GM12878 (cell line): Measurements from ENCODE around the gene NMNAT3. TPM values are rescaled to one million over a fixed set of nuclear protein-coding genes. Genes with fewer than 3 reads are reported as not detected.

Experiments used
- ATAC-seq: fragments of 200-7000 bp; cut with Tn5 transposase; 3 replicates; pipeline ENCODE4 v1.9.1; 2020; ENCODE audit warnings: mild to moderate bottlenecking, moderate library complexity
- BruUV-seq: library from RNA; stranded (reverse); fragments of 400-500 nt; replicated peaks from 2 replicates; lab custom pipeline; 2021; lab: Mats Ljungman, UMichigan
- CTCF ChIA-PET: fragments of 300-600 bp; sonication (Branson Sonifier 250); formaldehyde crosslinking; extraction: SDS; loops from one replicate; lab custom pipeline; 2021; ENCODE audit warnings: inconsistent platforms; lab: Yijun Ruan, JAX
- POLR2A ChIA-PET: fragments of 350-600 bp; formaldehyde crosslinking; extraction: SDS; loops from one replicate; lab custom pipeline; 2021; ENCODE audit warnings: inconsistent platforms; lab: Charles Lee
- RAD21 ChIA-PET: fragments of 300-600 bp; sonication (Branson Sonifier 250); formaldehyde crosslinking; loops from one replicate; lab custom pipeline; 2023; ENCODE audit warnings: antibody characterized with exemption; ENCODE audit not compliant: unreplicated experiment; lab: Charles Lee
- SMC1A ChIA-PET: fragments of 300-600 bp; sonication (Branson Sonifier 250); formaldehyde crosslinking; loops from one replicate; lab custom pipeline; 2023; ENCODE audit not compliant: unreplicated experiment, uncharacterized antibody; lab: Charles Lee
- DNase-seq: peaks from one replicate; pipeline ENCODE4 v3.0.0-alpha.2; 2011; ENCODE audit warnings: low read depth, low spot score
- FAIRE-seq: peaks from 3 replicates; lab custom pipeline; 2011; peaks lifted over from hg19 to GRCh38; lab: Jason Lieb, UNC
- H2AFZ ChIP-seq: 2 replicates; pipeline ENCODE4 v1.6.0; 2011; ENCODE audit warnings: low read depth, low read length, control low read depth; ENCODE audit not compliant: control insufficient read depth
- H3K27ac ChIP-seq: 2 replicates; pipeline ENCODE4 v1.5.1; 2011; ENCODE audit warnings: control low read depth; ENCODE audit not compliant: control insufficient read depth, insufficient read depth
- H3K27me3 ChIP-seq, 2 experiments: replicated peaks in 1 of 2; 2 replicates each; pipeline versions ENCODE4 v1.6.0 to v1.6.1; 2011; ENCODE audit warnings: low read length in 1 of 2; ENCODE audit not compliant: control insufficient read depth in 2 of 2, insufficient read depth in 2 of 2
- H3K36me3 ChIP-seq, 2 experiments: 2 replicates each; pipeline ENCODE4 v1.5.1; 2011; ENCODE audit warnings: low read length in 1 of 2; ENCODE audit not compliant: control insufficient read depth in 2 of 2, insufficient read depth in 2 of 2
- H3K4me1 ChIP-seq: 2 replicates; pipeline ENCODE4 v1.6.1; 2011; ENCODE audit warnings: mild to moderate bottlenecking, low read length, moderate library complexity, mixed read lengths; ENCODE audit not compliant: control insufficient read depth, insufficient read depth
- H3K4me2 ChIP-seq: 2 replicates; pipeline ENCODE4 v1.6.0; 2011; ENCODE audit warnings: control low read depth; ENCODE audit not compliant: control insufficient read depth, insufficient read depth
- H3K4me3 ChIP-seq: fragments of 200-600 bp; sonication (generic); 2 replicates; pipeline ENCODE4 v1.5.1; 2016
- H3K79me2 ChIP-seq: 2 replicates; pipeline ENCODE4 v1.6.0; 2011; ENCODE audit warnings: low read length; ENCODE audit not compliant: control insufficient read depth, insufficient read depth
- H3K9ac ChIP-seq: 2 replicates; pipeline ENCODE4 v1.8.0; 2011; ENCODE audit warnings: low read length, control low read depth, mixed read lengths; ENCODE audit not compliant: control insufficient read depth, insufficient read depth
- H3K9me3 ChIP-seq: replicated peaks from 3 replicates; pipeline ENCODE4 v1.5.1; 2011; ENCODE audit warnings: mild to moderate bottlenecking, low read length; ENCODE audit not compliant: control insufficient read depth, insufficient read depth
- H4K20me1 ChIP-seq: 2 replicates; pipeline ENCODE4 v1.6.0; 2011; ENCODE audit not compliant: control insufficient read depth, insufficient read depth
- ATF7 ChIP-seq: fragments of 450-650 bp; IDR thresholded peaks from 2 replicates; pipeline ENCODE4 v1.6.1; 2016; ENCODE audit warnings: low read depth, mild to moderate bottlenecking
- CREM ChIP-seq: IDR thresholded peaks from 2 replicates; pipeline ENCODE4 v1.6.1; 2014; ENCODE audit warnings: antibody characterized with exemption, low read depth
- EGR1 ChIP-seq, 2 experiments: IDR thresholded peaks; 1 replicate in 1 of 2; 2 replicates in 1 of 2; pipeline ENCODE4 v1.6.1; 2011 to 2012; ENCODE audit warnings: low read depth in 2 of 2, low read length in 2 of 2, borderline replicate concordance in 1 of 2, mild to moderate bottlenecking in 1 of 2, moderate library complexity in 1 of 2
- KDM1A ChIP-seq: fragments of 200-600 bp; sonication (generic); IDR thresholded peaks from 2 replicates; pipeline ENCODE4 v1.6.1; 2016; ENCODE audit warnings: borderline replicate concordance
- NFYB ChIP-seq: IDR thresholded peaks from 2 replicates; pipeline ENCODE4 v1.6.1; 2011; ENCODE audit warnings: low read depth, mild to moderate bottlenecking, low read length, improper control_type of control experiment, moderate library complexity; ENCODE audit not compliant: insufficient read depth
- PAX8 ChIP-seq: fragments of 450-650 bp; IDR thresholded peaks from 2 replicates; pipeline ENCODE4 v1.6.1; 2017; ENCODE audit warnings: mild to moderate bottlenecking, moderate library complexity
- SIN3A ChIP-seq: IDR thresholded peaks from 2 replicates; pipeline ENCODE4 v1.6.1; 2012; ENCODE audit warnings: low read depth, low read length, improper control_type of control experiment
- SIX5 ChIP-seq: IDR thresholded peaks from 2 replicates; pipeline ENCODE4 v1.6.1; 2011; ENCODE audit warnings: mild to moderate bottlenecking, low read depth, low read length, moderate library complexity; ENCODE audit not compliant: severe bottlenecking
- SMAD1 ChIP-seq: fragments of 450-650 bp; IDR thresholded peaks from 2 replicates; pipeline ENCODE4 v1.6.1; 2018; ENCODE audit warnings: mild to moderate bottlenecking, low read depth; ENCODE audit not compliant: partially characterized antibody
- SMC3 ChIP-seq: IDR thresholded peaks from 2 replicates; pipeline ENCODE4 v1.6.1; 2011; ENCODE audit warnings: low read length, improper control_type of control experiment, borderline replicate concordance
- TAF1 ChIP-seq: IDR thresholded peaks from 2 replicates; pipeline ENCODE4 v1.6.1; 2011; ENCODE audit warnings: mild to moderate bottlenecking, low read depth, low read length, borderline replicate concordance
- ZZZ3 ChIP-seq: IDR thresholded peaks from 2 replicates; pipeline ENCODE4 v1.6.1; 2011; ENCODE audit warnings: low read depth; ENCODE audit not compliant: control insufficient read depth, insufficient read length
- WGBS: methylation state at CpG from one replicate; pipeline ENCODE4 v1.1.6; 2016; ENCODE audit warnings: low lambda C conversion rate; ENCODE audit not compliant: insufficient replicate concordance, insufficient coverage; ENCODE audit errors: missing lambda C conversion rate; 5-methylcytosine and 5-hydroxymethylcytosine counted together
- in situ Hi-C: fragments of 300-500 bp; cut with MboI; formaldehyde crosslinking; loops from 9 replicates; pipeline ENCODE4 v1.14.3; 2018; ENCODE audit warnings: mixed read lengths
- intact Hi-C: fragments of 100-400 bp; cut with micrococcal nuclease; formaldehyde crosslinking; loops from one replicate; pipeline ENCODE4 v1.14.2; 2022; ENCODE audit not compliant: unreplicated experiment
- polyA plus RNA-seq, 11 experiments: library from polyadenylated mRNA; depleted of rRNA in 4 of 11; unstranded in 6 of 11; stranded (reverse) in 5 of 11; fragments of >200 nt; fragmentation: Nextera tagmentation in 4 of 11; fragmentation: Illumina TruSeq in 1 of 11; extraction: Ambion mirVana in 4 of 11; extraction: Trizol in 1 of 11; gene quantifications; 1 replicate in 1 of 11; 2 replicates in 10 of 11; pipeline versions ENCODE4 v1.2.1 to v1.2.3, GENCODE V29; 2011 to 2016; ENCODE audit warnings: inconsistent platforms in 2 of 11, missing spikeins in 2 of 11, low read depth in 1 of 11
- total RNA-seq, 4 experiments: library from RNA; depleted of rRNA in 3 of 4; stranded (reverse); fragments of >200 nt in 3 of 4; fragmentation: Illumina TruSeq in 1 of 4; extraction: Trizol in 1 of 4; gene quantifications; 2 replicates each; pipeline versions ENCODE4 v1.2.1 to v1.2.3, GENCODE V29; 2013 to 2021
- TF ChIP-seq, protein P1 (sequence below): fragments of 450-650 bp; IDR thresholded peaks from 2 replicates; pipeline ENCODE4 v1.6.1; 2014; ENCODE audit warnings: mild to moderate bottlenecking
- TF ChIP-seq, protein P2 (sequence below): fragments of 450-650 bp; IDR thresholded peaks from 2 replicates; pipeline ENCODE4 v1.6.1; 2016; ENCODE audit warnings: mild to moderate bottlenecking, moderate library complexity, borderline replicate concordance
- TF ChIP-seq, protein P3 (sequence below): IDR thresholded peaks from 2 replicates; pipeline ENCODE4 v1.6.1; 2012; ENCODE audit warnings: low read depth, low read length, improper control_type of control experiment
- TF ChIP-seq, protein P4 (sequence below): fragments of 450-650 bp; formaldehyde crosslinking; IDR thresholded peaks from 2 replicates; pipeline ENCODE4 v1.5.0; 2022; ENCODE audit warnings: mild to moderate bottlenecking, missing genetic modification characterization

Gene NMNAT3
- total and polyA plus RNA-seq, 10 of the 15 experiments (the other 5 are each of a cell fraction or from before 2014, with no cell fraction given) = under 0.01 to 0.92 (median 0.08) TPM; not detected in 4

DNA sequence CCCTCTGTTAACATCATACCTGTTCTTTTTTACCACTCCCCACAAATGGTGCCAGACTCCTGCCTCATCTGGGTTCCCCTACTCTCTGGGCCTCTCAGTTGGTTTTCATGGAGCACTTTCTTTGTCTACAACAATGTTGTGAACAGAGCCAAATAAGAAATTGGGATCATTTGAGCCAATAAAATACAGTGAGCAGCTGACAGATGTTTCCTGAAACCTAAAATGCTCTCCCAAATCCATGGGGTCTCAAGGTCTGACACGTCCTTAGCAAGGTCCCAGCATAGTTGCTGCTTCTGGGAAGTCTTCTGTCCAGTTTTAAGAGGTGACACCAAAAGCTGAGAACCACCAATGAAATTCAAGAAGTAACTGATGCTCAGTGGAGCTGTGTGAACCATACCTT is 1.7 kb downstream of the NMNAT3 start:
- CTCF ChIA-PET = interaction anchor here (2.7 kb wide), 1 partner anchor 248 kb away, joined by 7 read pairs; no protein-coding TSS in a partner anchor
- SMC1A ChIA-PET = no interaction called here
- POLR2A ChIA-PET = no interaction called here
- no peak overlapping the region for H3K27ac ChIP-seq
- RAD21 ChIA-PET = no interaction called here
- in situ Hi-C loops = no loop called here
- no peak for TF ChIP-seq SIN3A
- TF ChIP-seq, protein P1, sequence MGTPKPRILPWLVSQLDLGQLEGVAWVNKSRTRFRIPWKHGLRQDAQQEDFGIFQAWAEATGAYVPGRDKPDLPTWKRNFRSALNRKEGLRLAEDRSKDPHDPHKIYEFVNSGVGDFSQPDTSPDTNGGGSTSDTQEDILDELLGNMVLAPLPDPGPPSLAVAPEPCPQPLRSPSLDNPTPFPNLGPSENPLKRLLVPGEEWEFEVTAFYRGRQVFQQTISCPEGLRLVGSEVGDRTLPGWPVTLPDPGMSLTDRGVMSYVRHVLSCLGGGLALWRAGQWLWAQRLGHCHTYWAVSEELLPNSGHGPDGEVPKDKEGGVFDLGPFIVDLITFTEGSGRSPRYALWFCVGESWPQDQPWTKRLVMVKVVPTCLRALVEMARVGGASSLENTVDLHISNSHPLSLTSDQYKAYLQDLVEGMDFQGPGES = no peak
- TF ChIP-seq KDM1A = no peak
- TF ChIP-seq, protein P2, sequence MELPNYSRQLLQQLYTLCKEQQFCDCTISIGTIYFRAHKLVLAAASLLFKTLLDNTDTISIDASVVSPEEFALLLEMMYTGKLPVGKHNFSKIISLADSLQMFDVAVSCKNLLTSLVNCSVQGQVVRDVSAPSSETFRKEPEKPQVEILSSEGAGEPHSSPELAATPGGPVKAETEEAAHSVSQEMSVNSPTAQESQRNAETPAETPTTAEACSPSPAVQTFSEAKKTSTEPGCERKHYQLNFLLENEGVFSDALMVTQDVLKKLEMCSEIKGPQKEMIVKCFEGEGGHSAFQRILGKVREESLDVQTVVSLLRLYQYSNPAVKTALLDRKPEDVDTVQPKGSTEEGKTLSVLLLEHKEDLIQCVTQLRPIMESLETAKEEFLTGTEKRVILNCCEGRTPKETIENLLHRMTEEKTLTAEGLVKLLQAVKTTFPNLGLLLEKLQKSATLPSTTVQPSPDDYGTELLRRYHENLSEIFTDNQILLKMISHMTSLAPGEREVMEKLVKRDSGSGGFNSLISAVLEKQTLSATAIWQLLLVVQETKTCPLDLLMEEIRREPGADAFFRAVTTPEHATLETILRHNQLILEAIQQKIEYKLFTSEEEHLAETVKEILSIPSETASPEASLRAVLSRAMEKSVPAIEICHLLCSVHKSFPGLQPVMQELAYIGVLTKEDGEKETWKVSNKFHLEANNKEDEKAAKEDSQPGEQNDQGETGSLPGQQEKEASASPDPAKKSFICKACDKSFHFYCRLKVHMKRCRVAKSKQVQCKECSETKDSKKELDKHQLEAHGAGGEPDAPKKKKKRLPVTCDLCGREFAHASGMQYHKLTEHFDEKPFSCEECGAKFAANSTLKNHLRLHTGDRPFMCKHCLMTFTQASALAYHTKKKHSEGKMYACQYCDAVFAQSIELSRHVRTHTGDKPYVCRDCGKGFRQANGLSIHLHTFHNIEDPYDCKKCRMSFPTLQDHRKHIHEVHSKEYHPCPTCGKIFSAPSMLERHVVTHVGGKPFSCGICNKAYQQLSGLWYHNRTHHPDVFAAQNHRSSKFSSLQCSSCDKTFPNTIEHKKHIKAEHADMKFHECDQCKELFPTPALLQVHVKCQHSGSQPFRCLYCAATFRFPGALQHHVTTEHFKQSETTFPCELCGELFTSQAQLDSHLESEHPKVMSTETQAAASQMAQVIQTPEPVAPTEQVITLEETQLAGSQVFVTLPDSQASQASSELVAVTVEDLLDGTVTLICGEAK = no peak
- TF ChIP-seq SIX5 = no peak
- no peak for TF ChIP-seq PAX8
- TF ChIP-seq EGR1 (IDR thresholded peaks at IDR 0.05; ENCODE audit: borderline replicate concordance in 1 of 2, low read depth in 2 of 2, low read length in 2 of 2) = no peak
- TF ChIP-seq CREM = no peak
- no peak for TF ChIP-seq SMAD1
- TF ChIP-seq TAF1 = no peak
- no peak for TF ChIP-seq ATF7
- TF ChIP-seq, protein P3, sequence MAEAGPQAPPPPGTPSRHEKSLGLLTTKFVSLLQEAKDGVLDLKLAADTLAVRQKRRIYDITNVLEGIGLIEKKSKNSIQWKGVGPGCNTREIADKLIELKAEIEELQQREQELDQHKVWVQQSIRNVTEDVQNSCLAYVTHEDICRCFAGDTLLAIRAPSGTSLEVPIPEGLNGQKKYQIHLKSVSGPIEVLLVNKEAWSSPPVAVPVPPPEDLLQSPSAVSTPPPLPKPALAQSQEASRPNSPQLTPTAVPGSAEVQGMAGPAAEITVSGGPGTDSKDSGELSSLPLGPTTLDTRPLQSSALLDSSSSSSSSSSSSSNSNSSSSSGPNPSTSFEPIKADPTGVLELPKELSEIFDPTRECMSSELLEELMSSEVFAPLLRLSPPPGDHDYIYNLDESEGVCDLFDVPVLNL = no peak
- TF ChIP-seq SMC3 = no peak
- TF ChIP-seq NFYB = no peak
- no peak for TF ChIP-seq ZZZ3
- TF ChIP-seq, protein P4, sequence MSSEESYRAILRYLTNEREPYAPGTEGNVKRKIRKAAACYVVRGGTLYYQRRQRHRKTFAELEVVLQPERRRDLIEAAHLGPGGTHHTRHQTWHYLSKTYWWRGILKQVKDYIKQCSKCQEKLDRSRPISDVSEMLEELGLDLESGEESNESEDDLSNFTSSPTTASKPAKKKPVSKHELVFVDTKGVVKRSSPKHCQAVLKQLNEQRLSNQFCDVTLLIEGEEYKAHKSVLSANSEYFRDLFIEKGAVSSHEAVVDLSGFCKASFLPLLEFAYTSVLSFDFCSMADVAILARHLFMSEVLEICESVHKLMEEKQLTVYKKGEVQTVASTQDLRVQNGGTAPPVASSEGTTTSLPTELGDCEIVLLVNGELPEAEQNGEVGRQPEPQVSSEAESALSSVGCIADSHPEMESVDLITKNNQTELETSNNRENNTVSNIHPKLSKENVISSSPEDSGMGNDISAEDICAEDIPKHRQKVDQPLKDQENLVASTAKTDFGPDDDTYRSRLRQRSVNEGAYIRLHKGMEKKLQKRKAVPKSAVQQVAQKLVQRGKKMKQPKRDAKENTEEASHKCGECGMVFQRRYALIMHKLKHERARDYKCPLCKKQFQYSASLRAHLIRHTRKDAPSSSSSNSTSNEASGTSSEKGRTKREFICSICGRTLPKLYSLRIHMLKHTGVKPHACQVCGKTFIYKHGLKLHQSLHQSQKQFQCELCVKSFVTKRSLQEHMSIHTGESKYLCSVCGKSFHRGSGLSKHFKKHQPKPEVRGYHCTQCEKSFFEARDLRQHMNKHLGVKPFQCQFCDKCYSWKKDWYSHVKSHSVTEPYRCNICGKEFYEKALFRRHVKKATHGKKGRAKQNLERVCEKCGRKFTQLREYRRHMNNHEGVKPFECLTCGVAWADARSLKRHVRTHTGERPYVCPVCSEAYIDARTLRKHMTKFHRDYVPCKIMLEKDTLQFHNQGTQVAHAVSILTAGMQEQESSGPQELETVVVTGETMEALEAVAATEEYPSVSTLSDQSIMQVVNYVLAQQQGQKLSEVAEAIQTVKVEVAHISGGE = no peak
- no peak overlapping the region for H3K4me2 ChIP-seq
- H3K9me3 ChIP-seq = no peaks in the 10 kb centered on the region
- DNase-seq = no peak
- no peaks in the 10 kb centered on the region for H3K79me2 ChIP-seq
- H4K20me1 ChIP-seq = no peaks in the 10 kb centered on the region
- FAIRE-seq = no peak
- H3K27me3 ChIP-seq = peaks cover 0 to 2% of the 10 kb centered on the region in 2 experiments; a peak in 3 of 4 replicates
- WGBS = 0% methylated on average over 1 of the region's 1 CpG
- no peak overlapping the region for H3K9ac ChIP-seq
- H3K36me3 ChIP-seq = no peaks in the 10 kb centered on the region
- ATAC-seq = no peak
- BruUV-seq = no TSS peak
- H3K4me1 ChIP-seq = no peaks in the 10 kb centered on the region
- intact Hi-C loops = no loop called here
- no peak overlapping the region for H3K4me3 ChIP-seq
- H2AFZ ChIP-seq = no peak overlapping the region
